ENCODE measurements around the gene C16orf89.
"Not testable (repeated sequence)": the region's sequence is repeated elsewhere in the genome, so short reads cannot be mapped to it uniquely, and the experiment has no call there.

- not testable (repeated sequence) for TF ChIP-seq POLR2A (IDR thresholded peaks at IDR 0.05); CTCF (IDR thresholded peaks at IDR 0.05 in 4 of 5, conservative IDR thresholded peaks at IDR 0.05 in 1 of 5)
Observed at GRCh38 chr16:5044581-5044980, 21.2 kb downstream of the C16orf89 start.

All from gastrocnemius medialis (tissue), 4 donors.